NB4 (cell line): Measurements from ENCODE around the gene AKR1B15.

Experiments used
- MYC ChIP-seq: IDR thresholded peaks from 2 replicates; pipeline ENCODE4 v1.6.1; 2011; ENCODE audit warnings: low read depth, low read length
- POLR2A ChIP-seq: IDR thresholded peaks from 2 replicates; pipeline ENCODE4 v1.6.1; 2011; ENCODE audit warnings: mild to moderate bottlenecking; ENCODE audit not compliant: insufficient read length; ENCODE audit errors: extremely low read depth
- TF ChIP-seq, protein P1 (sequence below): IDR thresholded peaks from 2 replicates; pipeline ENCODE4 v1.6.1; 2011; ENCODE audit warnings: low read depth, low read length
- TF ChIP-seq, protein P2 (sequence below): IDR thresholded peaks from one replicate; pipeline ENCODE4 v1.5.1; 2012; ENCODE audit warnings: low read depth, low read length

DNA sequence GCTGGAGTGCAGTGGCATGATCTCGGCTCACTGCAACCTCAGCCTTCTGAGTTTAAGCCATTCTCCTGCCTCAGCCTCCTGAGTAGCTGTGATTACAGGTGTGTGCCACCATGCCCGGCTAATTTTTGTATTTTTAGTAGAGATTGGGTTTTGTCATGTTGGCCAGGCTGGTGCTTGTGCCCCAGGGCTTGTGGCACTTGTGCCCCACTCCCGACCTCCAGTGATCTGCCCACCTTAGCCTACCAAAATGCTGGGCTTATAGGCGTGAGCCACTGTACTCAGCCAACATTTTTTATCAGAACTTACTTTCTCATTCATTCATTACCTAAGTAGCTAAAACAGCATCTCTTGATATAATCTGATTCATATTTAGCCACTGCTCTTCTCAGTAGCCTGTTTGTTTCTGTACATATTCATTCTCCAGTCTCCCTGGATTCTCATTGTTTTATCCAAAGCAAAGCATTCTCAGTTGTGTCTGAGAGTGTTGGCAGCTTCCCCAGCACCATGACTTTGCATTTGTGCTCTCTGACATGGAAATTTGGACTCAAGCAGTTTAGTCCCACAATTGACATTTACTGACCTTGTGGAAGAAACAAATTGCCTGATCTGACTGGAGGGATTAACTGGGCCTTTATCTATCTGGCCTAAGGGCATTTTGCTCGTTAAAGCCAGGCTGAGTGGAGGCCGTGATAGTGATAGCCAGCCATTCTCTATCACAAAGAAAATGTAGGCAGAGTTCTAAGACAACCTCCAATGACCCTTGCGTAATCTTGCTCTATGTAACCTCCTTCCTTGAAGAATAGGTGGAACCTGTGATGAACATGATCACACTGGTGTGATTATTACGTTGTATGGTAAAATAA is 44.9 kb downstream of the AKR1B15 start:
- TF ChIP-seq, protein P1, sequence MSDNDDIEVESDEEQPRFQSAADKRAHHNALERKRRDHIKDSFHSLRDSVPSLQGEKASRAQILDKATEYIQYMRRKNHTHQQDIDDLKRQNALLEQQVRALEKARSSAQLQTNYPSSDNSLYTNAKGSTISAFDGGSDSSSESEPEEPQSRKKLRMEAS = no peak
- TF ChIP-seq, protein P2, sequence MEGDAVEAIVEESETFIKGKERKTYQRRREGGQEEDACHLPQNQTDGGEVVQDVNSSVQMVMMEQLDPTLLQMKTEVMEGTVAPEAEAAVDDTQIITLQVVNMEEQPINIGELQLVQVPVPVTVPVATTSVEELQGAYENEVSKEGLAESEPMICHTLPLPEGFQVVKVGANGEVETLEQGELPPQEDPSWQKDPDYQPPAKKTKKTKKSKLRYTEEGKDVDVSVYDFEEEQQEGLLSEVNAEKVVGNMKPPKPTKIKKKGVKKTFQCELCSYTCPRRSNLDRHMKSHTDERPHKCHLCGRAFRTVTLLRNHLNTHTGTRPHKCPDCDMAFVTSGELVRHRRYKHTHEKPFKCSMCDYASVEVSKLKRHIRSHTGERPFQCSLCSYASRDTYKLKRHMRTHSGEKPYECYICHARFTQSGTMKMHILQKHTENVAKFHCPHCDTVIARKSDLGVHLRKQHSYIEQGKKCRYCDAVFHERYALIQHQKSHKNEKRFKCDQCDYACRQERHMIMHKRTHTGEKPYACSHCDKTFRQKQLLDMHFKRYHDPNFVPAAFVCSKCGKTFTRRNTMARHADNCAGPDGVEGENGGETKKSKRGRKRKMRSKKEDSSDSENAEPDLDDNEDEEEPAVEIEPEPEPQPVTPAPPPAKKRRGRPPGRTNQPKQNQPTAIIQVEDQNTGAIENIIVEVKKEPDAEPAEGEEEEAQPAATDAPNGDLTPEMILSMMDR = no peak
- no peak for TF ChIP-seq POLR2A
- no peak for TF ChIP-seq MYC
